Right ventricle myocardium superior (tissue), 1 donor: ENCODE results near the gene STMND1. TPM values are rescaled to one million over a fixed set of nuclear protein-coding genes. Genes with fewer than 3 reads are reported as not detected.
A peak's percentile ranks its signal among the peaks of the same experiment; 100 is the strongest.
"Not testable (repeated sequence)": the region's sequence is repeated elsewhere in the genome, so short reads cannot be mapped to it uniquely, and the experiment has no call there.

Experiments used
- ATAC-seq: fragments of 200-7000 bp; cut with Tn5 transposase; one replicate; pipeline ENCODE4 v1.9.1; 2020; ENCODE audit warnings: mild to moderate bottlenecking; ENCODE audit not compliant: poor library complexity
- DNase-seq: peaks from one replicate; pipeline ENCODE4 v3.0.0-alpha.2; 2020
- intact Hi-C: fragments of 100-400 bp; cut with DNase I; formaldehyde crosslinking; loops from one replicate; pipeline ENCODE4 v1.11.2; 2022
- long read RNA-seq: library from polyadenylated mRNA; unstranded; transcript quantifications from one replicate; pipeline ENCODE4 v2.0.0, GENCODE V29; 2021
- total RNA-seq: library from RNA; stranded (reverse); fragmentation: NEBNext Ultra II Directional; extraction: Animal tissue kit (Norgen Biotek cat#: 25700); gene quantifications from one replicate; pipeline ENCODE4 v1.2.1, GENCODE V29; 2021
- donor health status: DM: no; HTN: yes; CAD: no; lungs with severe emphysema.

The STMND1 gene
- not detected for total RNA-seq
- long read RNA-seq = 0 reads

DNA sequence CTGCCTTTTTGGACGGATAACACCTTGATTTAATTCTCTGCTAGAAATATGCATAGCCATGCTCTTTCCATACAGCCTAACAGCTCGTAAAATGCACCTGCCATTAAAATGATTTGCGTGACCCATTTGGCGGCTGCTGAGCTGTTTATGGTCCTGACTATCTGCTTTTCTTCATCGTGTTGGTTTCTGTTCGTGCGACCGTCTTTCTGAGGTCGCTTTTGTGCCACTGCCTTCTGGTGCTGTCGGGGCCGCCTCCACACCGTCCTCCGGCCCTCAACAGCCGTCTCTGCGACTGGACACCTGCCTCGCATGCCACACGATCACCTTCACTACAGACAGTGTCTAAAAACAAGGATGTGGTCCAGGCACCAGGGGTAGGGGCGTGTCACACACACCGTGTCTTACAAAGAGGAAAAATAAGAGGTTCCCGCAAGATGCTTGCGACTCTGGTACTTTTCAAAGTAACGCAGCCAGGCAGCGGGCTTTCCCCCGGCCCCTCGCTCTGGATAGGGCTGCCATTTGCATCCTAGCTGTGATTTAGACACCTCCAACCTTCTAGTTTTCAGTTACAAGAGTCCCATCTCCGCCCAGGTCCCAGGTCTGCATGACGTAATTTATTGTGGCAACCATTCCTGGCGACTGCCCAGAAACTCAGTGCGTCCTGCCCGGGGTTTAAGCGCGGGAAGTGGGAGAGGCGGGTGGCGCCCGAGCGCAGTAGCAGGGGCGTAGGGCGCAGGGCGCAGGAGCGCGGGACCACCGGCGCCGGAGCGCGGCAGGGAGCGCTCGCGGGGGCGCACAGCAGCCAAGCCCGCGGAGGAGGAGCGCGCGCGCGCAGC is at the start of gene STMND1:
Gene STMND1, plus strand, starts transcription at position 629 of the 836 bp plus-strand sequence. CDS start 208 bp downstream, outside the sequence.
- intact Hi-C loops = no loop called here
- peak; percentile 64 for ATAC-seq
- peak; percentile 45 for DNase-seq

DNA sequence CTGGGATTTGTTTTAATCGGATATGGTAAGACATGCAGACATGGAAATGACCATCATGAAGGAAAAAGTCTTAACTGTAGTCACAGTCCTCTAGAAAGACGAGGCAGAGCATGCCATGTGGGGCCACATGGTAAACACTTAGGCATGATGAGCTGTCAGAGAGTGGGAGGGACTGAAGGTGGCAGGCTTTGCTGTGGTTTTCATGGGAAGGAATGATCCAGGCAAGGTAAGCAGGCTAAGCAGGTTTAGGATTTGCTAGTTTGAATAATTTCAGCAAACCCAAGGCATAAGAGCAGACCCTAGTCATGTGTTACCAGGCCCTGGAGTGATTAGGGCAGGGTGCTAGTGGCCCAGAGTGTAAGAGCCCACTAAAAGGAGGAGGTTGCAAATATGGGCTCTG is 47.2 kb upstream of the STMND1 start:
- intact Hi-C loops = no loop called here
- ATAC-seq (no peak), DNase-seq (no peak)

DNA sequence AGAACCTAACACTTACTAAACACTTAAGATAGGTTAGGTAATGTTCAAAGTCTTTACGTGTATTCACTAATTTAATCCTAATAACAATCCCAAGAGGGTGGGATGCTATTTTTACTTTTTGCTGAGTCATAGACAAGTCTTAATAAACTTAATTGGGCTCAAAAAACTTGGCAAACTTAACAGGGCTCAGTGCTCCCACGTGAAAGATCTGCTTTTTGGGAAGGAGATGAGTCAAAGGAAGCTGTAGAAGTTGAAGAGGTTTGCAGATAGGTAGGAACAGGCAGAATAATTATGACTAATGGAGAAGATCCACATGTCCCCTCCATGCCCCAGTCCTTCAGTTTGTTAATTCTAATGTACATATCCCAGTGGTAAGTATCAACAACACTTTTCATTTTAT is 44.5 kb upstream of the STMND1 start:
- DNase-seq (no peak), ATAC-seq (no peak)

DNA sequence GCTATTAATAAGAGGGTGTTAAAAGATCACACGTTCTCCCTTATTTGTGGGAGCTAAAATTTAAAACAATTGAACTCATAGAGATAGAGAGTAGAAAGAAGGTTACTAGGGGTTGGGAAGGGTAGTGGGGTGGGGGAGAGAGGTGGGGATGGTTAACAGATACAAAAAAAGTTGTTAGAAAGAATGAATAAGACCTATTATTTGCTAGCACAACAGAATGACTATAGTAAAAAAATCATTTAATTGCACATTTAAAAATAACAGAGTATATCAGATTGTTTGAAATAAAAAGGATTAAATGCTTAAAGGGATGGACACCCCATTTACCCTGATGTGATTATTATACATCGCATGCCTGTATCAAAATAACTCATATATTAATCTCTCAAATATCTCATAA is 43.3 kb upstream of the STMND1 start:
- intact Hi-C loops = no loop called here
- no peak for ATAC-seq

More for the DNA sequence above, 44.5 kb upstream of the STMND1 start:
- intact Hi-C loops = no loop called here

DNA sequence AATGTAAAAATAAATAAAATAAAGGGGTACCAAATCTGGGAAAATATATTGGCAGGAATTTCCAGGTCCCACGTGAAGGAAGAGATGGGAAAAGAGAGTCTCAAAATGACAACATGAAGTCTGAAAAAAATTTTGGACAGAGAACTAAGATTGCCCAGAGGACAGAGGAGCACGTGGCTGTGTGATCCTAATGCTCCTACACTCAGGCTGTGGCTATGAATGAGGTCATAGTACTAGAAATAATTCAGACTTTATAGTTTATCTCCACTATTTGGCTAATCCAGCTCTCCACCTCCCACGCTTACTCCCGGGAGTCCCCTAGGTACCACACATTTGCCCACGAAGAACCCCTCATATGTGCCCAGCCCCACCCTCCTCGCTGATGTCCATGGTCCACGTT is 42.8 kb upstream of the STMND1 start:
- DNase-seq (no peak), ATAC-seq (peak; percentile 57)
- intact Hi-C loops = no loop called here

More for the DNA sequence above, 43.3 kb upstream of the STMND1 start:
- DNase-seq = no peak

DNA sequence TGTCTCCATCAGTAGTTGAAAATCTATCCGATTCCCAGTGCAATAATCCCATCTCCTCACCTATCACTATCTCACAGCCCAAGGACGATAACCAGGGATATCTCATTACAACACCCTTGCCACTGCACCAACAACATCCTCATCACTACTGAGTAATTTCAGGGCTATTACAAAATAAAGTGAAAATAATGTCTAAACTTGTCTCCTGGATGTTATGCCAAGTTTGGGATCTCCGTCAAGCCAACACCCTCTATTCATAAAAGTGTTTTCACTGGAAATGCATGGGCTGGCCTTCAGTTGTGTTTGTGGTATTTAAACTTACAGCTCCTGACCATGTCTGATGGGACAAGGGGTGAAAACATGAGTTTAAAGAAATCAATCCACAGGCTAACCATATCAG is 42.0 kb upstream of the STMND1 start:
- intact Hi-C loops = no loop called here
- DNase-seq (no peak), ATAC-seq (no peak)

DNA sequence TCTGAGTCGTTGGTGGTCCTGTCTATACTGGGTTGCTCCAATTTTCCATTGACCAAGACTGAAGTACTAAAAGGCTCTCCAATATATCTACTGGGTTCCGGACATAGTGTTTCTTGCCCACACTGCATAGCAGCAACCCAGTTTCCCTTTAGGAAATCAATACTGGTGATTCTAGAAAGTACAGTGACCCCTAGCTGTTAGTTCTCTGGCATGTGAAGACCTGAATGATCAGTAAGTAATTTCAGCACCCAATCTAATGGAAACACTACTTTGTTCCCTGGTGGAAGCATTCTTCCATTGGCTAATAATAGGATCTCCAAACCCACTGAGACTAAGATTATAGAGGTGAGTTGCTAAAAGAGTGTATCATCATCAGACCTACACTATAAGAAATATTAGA is 40.8 kb upstream of the STMND1 start:
- intact Hi-C loops = no loop called here
- DNase-seq = no peak
- ATAC-seq = no peak

DNA sequence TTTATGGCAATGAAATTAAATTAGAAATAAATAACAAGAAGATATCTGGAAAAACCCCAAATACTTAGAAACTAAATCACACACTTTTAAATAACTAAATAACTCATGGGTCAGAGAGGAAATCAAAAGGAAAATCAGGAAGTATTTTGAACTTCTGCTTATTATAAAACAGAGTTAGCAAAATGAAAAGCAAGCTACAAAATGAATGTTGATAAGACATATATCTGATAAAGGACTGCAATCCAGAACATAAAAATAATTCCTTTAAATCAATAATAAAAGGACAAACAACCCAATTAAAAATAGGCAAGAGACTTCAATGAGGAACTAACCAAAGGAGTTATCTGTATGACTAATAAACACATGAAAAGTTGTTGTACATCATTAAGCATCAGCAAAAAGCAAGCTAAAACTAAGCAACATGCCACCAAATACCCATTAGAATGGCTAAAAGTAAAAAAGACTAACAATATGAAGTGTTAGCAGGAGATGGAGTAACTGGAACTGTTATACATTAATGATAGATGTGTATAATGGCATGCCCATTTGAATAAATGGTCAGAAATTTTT is 38.9 kb upstream of the STMND1 start:
- intact Hi-C loops = no loop called here
- DNase-seq (no peak), ATAC-seq (no peak)

DNA sequence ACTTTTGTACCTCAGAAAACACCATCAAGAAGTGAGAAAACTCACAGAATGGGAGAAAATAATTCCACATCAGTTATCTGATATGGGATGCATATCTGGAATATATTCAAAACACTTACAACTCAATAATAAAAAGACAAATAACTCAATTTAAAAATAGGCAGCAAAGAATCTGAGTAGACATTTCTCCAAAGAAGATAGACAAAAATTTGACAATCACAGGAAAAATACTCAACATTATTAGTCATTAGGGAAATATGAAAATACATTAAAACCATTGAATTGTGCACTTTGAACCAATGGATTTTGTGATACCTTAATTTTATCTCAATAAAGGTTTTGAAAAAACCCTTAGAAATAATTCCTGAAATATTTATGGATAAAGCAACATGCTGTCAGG is 36.9 kb upstream of the STMND1 start:
- no peak for DNase-seq
- intact Hi-C loops = no loop called here

DNA sequence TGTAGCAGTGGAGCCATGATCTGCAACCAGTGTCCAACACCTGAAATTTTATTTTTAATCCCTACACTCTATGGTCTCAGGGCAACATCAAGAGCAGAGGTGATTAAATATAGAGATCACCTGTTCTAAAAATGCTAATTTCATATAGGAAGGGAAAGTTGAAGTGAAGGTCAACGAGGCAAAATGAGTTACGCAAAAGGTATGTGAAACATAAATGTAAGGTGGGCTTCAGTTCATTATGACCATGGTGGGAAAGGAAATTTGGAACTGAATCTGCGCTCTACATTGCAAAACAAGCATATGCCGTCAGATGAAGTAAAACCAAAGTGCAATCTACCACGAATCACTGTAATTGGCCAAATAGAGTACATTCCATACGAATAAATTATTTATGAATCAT is 35.2 kb upstream of the STMND1 start:
- DNase-seq (no peak), ATAC-seq (no peak)
- intact Hi-C loops = no loop called here

More for the DNA sequence above, 36.9 kb upstream of the STMND1 start:
- ATAC-seq = no peak

DNA sequence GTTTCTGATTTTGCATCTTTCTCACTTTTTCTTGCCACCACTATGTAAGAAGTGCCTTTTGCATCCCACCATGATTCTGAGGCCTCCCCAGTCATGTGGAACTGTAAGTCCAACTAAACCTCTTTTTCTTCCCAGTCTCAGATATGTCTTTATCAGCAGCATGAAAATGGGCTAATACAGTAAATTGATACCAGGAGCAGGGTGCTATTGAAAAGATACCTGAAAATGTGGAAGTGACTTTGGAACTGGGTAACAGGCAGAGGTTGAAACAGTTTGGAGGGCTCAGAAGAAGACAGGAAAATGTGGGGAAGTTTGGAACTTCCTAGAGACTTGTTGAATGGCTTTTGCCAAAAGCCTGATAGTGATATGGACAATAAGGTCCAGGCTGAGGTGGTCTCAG is 32.9 kb upstream of the STMND1 start:
- ATAC-seq, DNase-seq, intact Hi-C loops: not testable (repeated sequence)

DNA sequence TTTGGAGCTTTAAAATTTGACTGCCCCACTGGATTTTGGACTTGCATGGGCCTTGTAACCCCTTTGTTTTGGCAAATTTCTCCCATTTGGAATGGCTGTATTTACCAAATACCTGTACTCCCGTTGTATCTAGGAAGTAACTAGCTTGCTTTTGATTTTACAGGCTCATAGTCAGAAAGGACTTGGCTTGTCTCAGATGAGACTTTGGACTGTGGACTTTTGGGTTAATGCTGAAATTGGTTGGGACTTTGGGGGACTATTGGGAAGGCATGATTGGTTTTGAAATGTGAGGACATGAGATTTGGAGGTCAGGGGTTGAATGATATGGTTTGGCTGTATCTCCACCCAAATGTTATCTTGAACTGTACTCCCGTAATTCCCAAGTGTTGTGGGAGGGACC is 31.4 kb upstream of the STMND1 start:
- intact Hi-C loops, ATAC-seq, DNase-seq: not testable (repeated sequence)

DNA sequence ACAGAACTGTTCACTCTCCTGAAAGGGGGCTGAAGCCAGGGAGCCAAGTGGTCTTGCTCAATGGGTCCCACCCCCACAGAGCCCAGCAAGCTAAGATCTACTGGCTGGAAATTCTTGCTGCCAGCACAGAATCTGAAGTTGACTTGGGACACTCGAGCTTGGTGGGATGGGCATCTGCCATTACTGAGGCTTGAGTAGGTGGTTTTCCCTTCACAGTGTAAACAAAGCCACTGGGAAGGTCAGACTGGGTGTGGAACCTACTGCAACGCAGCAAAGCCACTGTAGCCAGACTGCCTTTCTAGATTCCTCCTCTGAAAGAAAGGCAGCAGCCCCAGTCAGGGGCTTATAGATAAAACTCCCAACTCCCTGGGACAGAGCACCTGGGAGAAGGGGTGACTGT is 28.3 kb upstream of the STMND1 start:
- DNase-seq, intact Hi-C loops, ATAC-seq: not testable (repeated sequence)

DNA sequence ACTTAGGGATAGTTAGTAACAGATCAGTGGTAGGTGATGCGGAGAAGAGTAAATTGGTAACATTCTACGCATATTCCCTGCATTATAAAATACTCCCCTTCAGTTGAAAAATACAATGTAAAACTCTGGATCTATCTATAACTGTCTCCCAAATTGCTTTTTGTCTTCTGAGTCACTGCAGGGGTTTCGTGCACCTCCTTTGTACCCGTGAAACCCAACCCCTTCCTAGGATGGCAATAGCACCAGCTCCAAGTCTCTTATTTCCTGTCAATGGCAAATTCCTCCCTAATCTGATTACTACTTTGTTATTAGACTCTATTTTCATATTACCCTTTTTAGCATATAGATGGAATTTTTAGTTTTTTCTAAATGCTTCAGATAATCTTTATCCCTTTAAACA is 20.6 kb upstream of the STMND1 start:
- intact Hi-C loops = loop anchor here (10.0 kb wide), 2 partner anchors 66 to 316 kb away; partner anchors contain the start of gene ATXN1
- no peak for ATAC-seq
- no peak for DNase-seq

DNA sequence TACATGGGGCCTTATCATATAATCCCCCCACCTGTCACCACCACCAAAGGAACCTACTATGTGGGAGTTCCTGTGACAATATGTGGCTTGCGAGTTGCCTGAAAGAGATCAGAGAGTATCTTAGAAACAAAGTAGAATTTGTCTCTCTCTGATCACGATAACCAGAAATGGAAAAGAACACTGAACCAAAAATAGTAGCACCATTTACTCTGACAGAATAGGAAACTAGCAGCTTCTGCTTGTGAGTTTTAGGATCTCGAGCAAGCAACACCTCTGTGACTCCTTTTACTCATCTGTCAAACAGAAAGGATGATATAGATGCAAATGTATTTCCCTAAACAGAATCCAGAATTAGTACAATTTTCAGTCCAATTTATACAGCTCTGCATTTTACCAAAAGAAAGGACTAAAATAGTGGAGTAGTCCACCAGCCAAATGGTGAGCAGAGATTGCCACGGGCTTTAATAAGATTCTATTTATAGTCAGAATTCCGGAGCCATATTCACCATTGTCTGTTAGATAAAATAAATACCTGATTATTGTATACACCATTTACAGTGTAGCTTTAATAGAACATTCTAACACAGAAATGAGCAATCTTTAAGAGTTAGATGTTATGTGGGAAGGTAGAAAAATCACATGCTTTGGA is 19.9 kb upstream of the STMND1 start:
- intact Hi-C loops = loop anchor here (10.0 kb wide), 2 partner anchors 67 to 317 kb away; partner anchors contain the start of gene ATXN1
- DNase-seq = no peak
- ATAC-seq = peak; percentile 56

DNA sequence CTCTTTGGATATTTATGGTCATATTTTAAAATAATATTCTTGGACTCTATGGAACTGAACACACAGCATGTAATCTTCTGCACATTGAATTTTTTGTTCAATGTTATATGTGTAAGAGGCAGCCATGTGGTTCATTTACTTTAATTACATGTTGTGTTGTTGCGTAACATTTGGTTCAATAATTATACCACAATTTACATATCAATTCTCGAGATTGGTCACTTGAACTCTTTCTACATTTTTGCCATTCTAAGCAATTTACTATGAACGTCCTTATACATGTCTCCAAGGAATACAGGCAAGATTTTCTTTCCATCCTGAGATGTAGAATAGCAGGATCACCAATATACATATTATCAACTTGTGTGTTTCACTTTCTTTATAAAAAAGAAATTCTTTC is 18.5 kb upstream of the STMND1 start:
- intact Hi-C loops = loop anchor here (10.0 kb wide), 2 partner anchors 69 to 319 kb away; partner anchors contain the start of gene ATXN1
- DNase-seq = no peak
- no peak for ATAC-seq

DNA sequence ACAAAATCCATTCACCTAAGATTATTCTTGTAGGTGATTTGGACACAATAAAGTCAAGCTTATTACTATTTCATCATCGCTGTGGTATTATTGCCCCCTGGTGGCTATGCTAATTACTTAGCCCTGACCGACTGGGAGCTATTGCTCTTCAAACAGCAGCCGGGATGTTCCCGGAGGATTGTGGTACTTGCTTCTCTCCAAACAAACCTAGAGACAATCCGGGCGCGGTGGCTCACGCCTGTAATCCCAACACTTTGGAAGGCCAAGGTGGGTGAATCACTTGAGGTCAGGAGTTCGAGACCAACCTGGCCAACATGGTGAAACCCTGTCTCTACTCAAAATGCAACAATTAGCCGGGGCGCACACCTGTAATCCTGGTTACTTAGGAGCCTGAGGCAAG is 15.4 kb upstream of the STMND1 start:
- intact Hi-C loops = loop anchor here (5.0 to 10.0 kb wide), 3 partner anchors 72 to 322 kb away; partner anchors contain the start of gene ATXN1
- DNase-seq (no peak), ATAC-seq (peak; percentile 81)

DNA sequence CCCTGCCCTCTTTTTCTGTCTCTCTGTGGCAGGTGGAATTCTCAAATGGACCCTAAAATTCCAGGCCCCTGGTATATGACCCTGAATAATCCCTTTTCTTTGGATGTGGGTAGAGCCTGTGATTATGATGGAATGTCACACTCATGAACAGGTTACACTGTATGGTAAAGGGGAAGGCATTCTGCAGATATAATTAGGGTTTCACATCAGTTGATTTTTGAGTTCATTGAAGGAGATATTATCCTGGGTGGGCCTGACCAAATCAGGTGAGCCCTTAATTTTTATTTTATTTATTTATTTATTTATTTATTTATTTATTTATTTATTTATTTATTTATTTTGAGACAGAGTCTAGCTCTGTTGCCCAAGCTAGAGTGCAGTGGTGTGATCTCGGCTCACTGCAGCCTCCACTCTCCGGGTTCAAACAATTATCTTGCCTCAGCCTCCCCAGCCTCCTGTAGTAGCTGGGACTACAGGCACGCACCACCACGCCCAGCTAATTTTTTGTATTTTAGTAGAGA is 13.7 kb upstream of the STMND1 start:
- DNase-seq (no peak), ATAC-seq (no peak)
- intact Hi-C loops = loop anchor here (5.0 to 10.0 kb wide), 3 partner anchors 73 to 323 kb away; partner anchors contain the start of gene ATXN1

DNA sequence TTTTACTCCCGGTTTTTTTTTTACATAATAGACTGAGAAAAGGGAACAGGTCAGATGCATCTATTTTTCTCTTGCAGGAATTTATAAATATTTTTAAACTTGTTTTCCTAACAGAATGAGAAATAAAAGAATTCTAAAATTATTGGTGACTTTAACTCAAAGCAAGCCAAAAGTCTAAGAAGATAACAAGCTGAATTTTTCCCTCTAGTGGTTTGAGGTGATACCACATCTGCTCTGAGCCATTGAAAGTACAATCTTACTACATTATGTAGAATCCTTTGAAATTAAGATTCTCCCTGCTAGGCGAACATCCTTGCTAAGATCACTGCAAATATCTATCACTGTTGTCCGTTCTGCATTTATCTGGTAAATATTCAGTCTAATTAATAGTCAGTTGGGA is 10.7 kb upstream of the STMND1 start:
- DNase-seq (no peak), ATAC-seq (no peak)
- intact Hi-C loops = no loop called here
